GM23338 (cell line): ENCODE data around the gene MSANTD1. TPM values are rescaled to one million over a fixed set of nuclear protein-coding genes. Genes with fewer than 3 reads are reported as not detected.

Source experiments
- ATAC-seq: fragments of 200-7000 bp; cut with Tn5 transposase; 3 replicates; pipeline ENCODE4 v1.9.1; 2020
- DNase-seq: peaks from one replicate; pipeline ENCODE4 v3.0.0-alpha.2; 2015; ENCODE audit warnings: low spot score
- H2AFZ ChIP-seq: fragments of 200-600 bp; sonication (generic); 2 replicates; pipeline ENCODE4 v1.8.0; 2016; ENCODE audit warnings: antibody characterized with exemption, mild to moderate bottlenecking, moderate library complexity
- H3F3A ChIP-seq: fragments of 200-600 bp; sonication (generic); replicated peaks from 2 replicates; pipeline ENCODE4 v1.8.0; 2017; ENCODE audit warnings: antibody characterized with exemption, mixed run types, low read depth
- H3K27ac ChIP-seq: fragments of 200-600 bp; sonication (generic); 2 replicates; pipeline ENCODE4 v1.6.1; 2016; ENCODE audit warnings: low read depth
- H3K27me3 ChIP-seq: fragments of 200-600 bp; sonication (generic); 2 replicates; pipeline ENCODE4 v1.8.0; 2016; ENCODE audit warnings: mild to moderate bottlenecking, mixed run types, moderate library complexity; ENCODE audit not compliant: insufficient read depth
- H3K36me3 ChIP-seq: fragments of 200-600 bp; sonication (generic); 2 replicates; pipeline ENCODE4 v1.8.0; 2016; ENCODE audit warnings: mild to moderate bottlenecking; ENCODE audit not compliant: insufficient read depth
- H3K4me1 ChIP-seq: fragments of 200-600 bp; sonication (generic); 2 replicates; pipeline ENCODE4 v1.8.0; 2016; ENCODE audit warnings: mild to moderate bottlenecking, moderate library complexity; ENCODE audit not compliant: insufficient read depth
- H3K4me2 ChIP-seq: fragments of 200-600 bp; sonication (generic); 2 replicates; pipeline ENCODE4 v1.7.1; 2017; ENCODE audit warnings: mixed run types
- H3K4me3 ChIP-seq: fragments of 200-600 bp; sonication (generic); 2 replicates; pipeline ENCODE4 v1.6.1; 2016; ENCODE audit warnings: mixed run types
- H3K79me2 ChIP-seq: fragments of 200-600 bp; sonication (generic); replicated peaks from 2 replicates; pipeline ENCODE4 v1.8.0; 2017; ENCODE audit warnings: mild to moderate bottlenecking; ENCODE audit not compliant: insufficient read depth
- H3K9me2 ChIP-seq: fragments of 200-600 bp; sonication (generic); 2 replicates; pipeline ENCODE4 v1.8.0; 2017; ENCODE audit not compliant: insufficient read depth
- H4K20me1 ChIP-seq: fragments of 200-600 bp; sonication (generic); replicated peaks from 2 replicates; pipeline ENCODE4 v1.8.0; 2017; ENCODE audit warnings: mild to moderate bottlenecking; ENCODE audit not compliant: insufficient read depth
- H3K27ac Mint-ChIP-seq: 2 replicates; pipeline ENCODE4 v1.8.0; 2020; ENCODE audit warnings: inconsistent platforms, mild to moderate bottlenecking, moderate library complexity, mixed read lengths
- H3K27me3 Mint-ChIP-seq: 3 replicates; pipeline ENCODE4 v1.8.0; 2022; ENCODE audit warnings: low read depth, mild to moderate bottlenecking, moderate library complexity, mixed read lengths, inconsistent platforms; ENCODE audit not compliant: insufficient read depth, poor library complexity
- H3K36me3 Mint-ChIP-seq: 3 replicates; pipeline ENCODE4 v1.8.0; 2021; ENCODE audit warnings: low read depth, mild to moderate bottlenecking, inconsistent platforms, moderate library complexity, mixed read lengths
- H3K4me1 Mint-ChIP-seq: 3 replicates; pipeline ENCODE4 v1.8.0; 2020; ENCODE audit warnings: mild to moderate bottlenecking, inconsistent platforms, mixed read lengths
- H3K4me3 Mint-ChIP-seq: 3 replicates; pipeline ENCODE4 v1.8.0; 2021; ENCODE audit warnings: moderate library complexity, mild to moderate bottlenecking, inconsistent platforms, mixed read lengths
- H3K9me3 Mint-ChIP-seq: 3 replicates; pipeline ENCODE4 v1.8.0; 2020; ENCODE audit warnings: moderate library complexity, mild to moderate bottlenecking, inconsistent platforms, mixed read lengths
- CREB1 ChIP-seq: fragments of 250-450 bp; sonication (Bioruptor Pico); IDR thresholded peaks from 2 replicates; pipeline ENCODE4 v1.5.0; 2020; ENCODE audit warnings: low read depth, mild to moderate bottlenecking, moderate library complexity
- JUNB ChIP-seq: IDR thresholded peaks from one replicate; pipeline ENCODE4 v1.6.1; 2016; ENCODE audit warnings: antibody characterized with exemption; ENCODE audit not compliant: unreplicated experiment
- NANOG ChIP-seq: IDR thresholded peaks from 2 replicates; pipeline ENCODE4 v1.6.1; 2016; ENCODE audit warnings: antibody characterized with exemption, borderline replicate concordance
- POLR2AphosphoS5 ChIP-seq: IDR thresholded peaks from 2 replicates; pipeline ENCODE4 v1.6.1; 2016; ENCODE audit warnings: antibody characterized with exemption, low read depth
- STAT1 ChIP-seq: IDR thresholded peaks from one replicate; pipeline ENCODE4 v1.6.1; 2016; ENCODE audit warnings: antibody characterized with exemption; ENCODE audit not compliant: unreplicated experiment
- ZNF114 ChIP-seq: fragments of 250-450 bp; sonication (Bioruptor Pico); IDR thresholded peaks from 2 replicates; pipeline ENCODE4 v1.5.0; 2020; ENCODE audit warnings: mild to moderate bottlenecking, moderate library complexity
- polyA plus RNA-seq: library from polyadenylated mRNA; unstranded; fragments of >200 nt; fragmentation: Nextera tagmentation; extraction: Ambion mirVana; gene quantifications from 2 replicates; pipeline ENCODE4 v1.2.1, GENCODE V29; 2016
- total RNA-seq: library from RNA; depleted of rRNA; stranded (reverse); fragments of >200 nt; shearing (Covaris generic); gene quantifications from 2 replicates; pipeline ENCODE4 v1.2.3, GENCODE V29; 2014
- TF ChIP-seq, protein P1 (sequence below): fragments of 250-450 bp; sonication (Bioruptor Pico); IDR thresholded peaks from 2 replicates; pipeline ENCODE4 v1.5.0; 2020; ENCODE audit warnings: mild to moderate bottlenecking, moderate library complexity
- TF ChIP-seq, protein P2 (sequence below): IDR thresholded peaks from one replicate; pipeline ENCODE4 v1.6.1; 2018; ENCODE audit warnings: antibody characterized with exemption; ENCODE audit not compliant: unreplicated experiment
- TF ChIP-seq, protein P3 (sequence below): IDR thresholded peaks from 2 replicates; pipeline ENCODE4 v1.6.1; 2016; ENCODE audit warnings: antibody characterized with exemption

The MSANTD1 gene
- total and polyA plus RNA-seq, 2 experiments from 2014 or later = 0.29 to 1.0 TPM

DNA sequence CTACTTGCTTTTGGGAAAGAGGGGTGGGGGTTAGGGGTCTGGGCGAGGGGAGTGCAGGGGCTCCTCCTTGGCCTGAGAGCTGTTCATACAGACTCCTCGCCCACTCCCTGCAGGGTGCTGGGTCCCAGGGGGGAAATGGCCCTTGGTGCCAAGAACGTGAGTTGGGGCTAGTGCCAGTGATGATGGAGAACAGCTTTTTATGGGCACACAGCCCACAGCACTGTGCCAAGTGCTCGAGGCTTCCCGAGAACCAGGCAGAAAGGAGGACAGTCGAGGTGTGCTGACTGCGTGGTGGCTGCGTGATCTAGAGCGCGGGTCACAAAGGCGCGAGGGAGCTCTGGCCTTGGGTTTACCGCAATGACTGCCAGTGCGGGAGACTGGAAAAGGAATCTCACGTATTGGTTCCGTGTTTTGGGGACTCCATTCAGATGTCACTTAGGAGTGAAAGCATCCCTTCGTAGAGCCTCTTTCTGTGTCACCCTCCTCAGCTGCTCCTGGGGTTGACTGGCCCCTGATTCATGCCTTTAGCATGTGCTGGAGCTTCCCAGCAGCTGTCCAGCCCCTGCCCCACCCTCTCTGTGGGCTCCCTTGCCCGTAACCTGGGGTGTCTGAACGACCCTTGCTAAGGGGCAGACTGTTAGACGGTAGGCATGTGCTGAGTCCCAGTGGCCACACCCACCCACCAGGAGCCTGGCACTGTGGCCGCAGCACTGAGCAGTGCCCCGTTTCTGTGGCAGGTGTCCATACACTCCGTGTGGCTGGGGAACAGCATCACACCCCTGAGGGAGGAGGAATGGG lies 20.9 kb upstream of the MSANTD1 start:
- Mint-ChIP-seq H3K4me1 (no peaks in the 10 kb centered on the region), H3K27me3 (peaks cover 4% of the 10 kb centered on the region), H3K36me3 (peaks cover 75% of the 10 kb centered on the region), H3K4me3 (no peak overlapping the region), H3K27ac (no peak overlapping the region), H3K9me3 (peaks cover 4% of the 10 kb centered on the region; the same call in 1 of the 3 replicates)
- Histone ChIP-seq H3F3A (0 out of 2 replicates have a peak, but pooled peaks cover 4% of the 10 kb centered on the region), H3K79me2 (no peaks in the 10 kb centered on the region), H3K27ac (no peak overlapping the region), H3K4me1 (no peaks in the 10 kb centered on the region), H3K4me2 (no peak overlapping the region), H4K20me1 (peaks cover 9% of the 10 kb centered on the region), H3K27me3 (no peaks in the 10 kb centered on the region), H3K36me3 (peaks cover 24% of the 10 kb centered on the region; the same call in 1 of the 2 replicates), H2AFZ (no peak overlapping the region), H3K4me3 (no peak overlapping the region), H3K9me2 (no peaks in the 10 kb centered on the region)
- no peak for DNase-seq
- no peak for ATAC-seq
- TF ChIP-seq, protein P1, sequence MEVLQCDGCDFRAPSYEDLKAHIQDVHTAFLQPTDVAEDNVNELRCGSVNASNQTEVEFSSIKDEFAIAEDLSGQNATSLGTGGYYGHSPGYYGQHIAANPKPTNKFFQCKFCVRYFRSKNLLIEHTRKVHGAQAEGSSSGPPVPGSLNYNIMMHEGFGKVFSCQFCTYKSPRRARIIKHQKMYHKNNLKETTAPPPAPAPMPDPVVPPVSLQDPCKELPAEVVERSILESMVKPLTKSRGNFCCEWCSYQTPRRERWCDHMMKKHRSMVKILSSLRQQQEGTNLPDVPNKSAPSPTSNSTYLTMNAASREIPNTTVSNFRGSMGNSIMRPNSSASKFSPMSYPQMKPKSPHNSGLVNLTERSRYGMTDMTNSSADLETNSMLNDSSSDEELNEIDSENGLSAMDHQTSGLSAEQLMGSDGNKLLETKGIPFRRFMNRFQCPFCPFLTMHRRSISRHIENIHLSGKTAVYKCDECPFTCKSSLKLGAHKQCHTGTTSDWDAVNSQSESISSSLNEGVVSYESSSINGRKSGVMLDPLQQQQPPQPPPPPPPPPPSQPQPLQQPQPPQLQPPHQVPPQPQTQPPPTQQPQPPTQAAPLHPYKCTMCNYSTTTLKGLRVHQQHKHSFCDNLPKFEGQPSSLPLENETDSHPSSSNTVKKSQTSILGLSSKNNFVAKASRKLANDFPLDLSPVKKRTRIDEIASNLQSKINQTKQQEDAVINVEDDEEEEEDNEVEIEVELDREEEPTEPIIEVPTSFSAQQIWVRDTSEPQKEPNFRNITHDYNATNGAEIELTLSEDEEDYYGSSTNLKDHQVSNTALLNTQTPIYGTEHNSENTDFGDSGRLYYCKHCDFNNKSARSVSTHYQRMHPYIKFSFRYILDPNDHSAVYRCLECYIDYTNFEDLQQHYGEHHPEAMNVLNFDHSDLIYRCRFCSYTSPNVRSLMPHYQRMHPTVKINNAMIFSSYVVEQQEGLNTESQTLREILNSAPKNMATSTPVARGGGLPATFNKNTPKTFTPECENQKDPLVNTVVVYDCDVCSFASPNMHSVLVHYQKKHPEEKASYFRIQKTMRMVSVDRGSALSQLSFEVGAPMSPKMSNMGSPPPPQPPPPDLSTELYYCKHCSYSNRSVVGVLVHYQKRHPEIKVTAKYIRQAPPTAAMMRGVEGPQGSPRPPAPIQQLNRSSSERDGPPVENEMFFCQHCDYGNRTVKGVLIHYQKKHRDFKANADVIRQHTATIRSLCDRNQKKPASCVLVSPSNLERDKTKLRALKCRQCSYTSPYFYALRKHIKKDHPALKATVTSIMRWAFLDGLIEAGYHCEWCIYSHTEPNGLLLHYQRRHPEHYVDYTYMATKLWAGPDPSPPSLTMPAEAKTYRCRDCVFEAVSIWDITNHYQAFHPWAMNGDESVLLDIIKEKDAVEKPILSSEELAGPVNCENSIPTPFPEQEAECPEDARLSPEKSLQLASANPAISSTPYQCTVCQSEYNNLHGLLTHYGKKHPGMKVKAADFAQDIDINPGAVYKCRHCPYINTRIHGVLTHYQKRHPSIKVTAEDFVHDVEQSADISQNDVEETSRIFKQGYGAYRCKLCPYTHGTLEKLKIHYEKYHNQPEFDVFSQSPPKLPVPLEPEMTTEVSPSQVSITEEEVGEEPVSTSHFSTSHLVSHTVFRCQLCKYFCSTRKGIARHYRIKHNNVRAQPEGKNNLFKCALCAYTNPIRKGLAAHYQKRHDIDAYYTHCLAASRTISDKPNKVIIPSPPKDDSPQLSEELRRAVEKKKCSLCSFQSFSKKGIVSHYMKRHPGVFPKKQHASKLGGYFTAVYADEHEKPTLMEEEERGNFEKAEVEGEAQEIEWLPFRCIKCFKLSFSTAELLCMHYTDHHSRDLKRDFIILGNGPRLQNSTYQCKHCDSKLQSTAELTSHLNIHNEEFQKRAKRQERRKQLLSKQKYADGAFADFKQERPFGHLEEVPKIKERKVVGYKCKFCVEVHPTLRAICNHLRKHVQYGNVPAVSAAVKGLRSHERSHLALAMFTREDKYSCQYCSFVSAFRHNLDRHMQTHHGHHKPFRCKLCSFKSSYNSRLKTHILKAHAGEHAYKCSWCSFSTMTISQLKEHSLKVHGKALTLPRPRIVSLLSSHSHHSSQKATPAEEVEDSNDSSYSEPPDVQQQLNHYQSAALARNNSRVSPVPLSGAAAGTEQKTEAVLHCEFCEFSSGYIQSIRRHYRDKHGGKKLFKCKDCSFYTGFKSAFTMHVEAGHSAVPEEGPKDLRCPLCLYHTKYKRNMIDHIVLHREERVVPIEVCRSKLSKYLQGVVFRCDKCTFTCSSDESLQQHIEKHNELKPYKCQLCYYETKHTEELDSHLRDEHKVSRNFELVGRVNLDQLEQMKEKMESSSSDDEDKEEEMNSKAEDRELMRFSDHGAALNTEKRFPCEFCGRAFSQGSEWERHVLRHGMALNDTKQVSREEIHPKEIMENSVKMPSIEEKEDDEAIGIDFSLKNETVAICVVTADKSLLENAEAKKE = no peak
- TF ChIP-seq, protein P2, sequence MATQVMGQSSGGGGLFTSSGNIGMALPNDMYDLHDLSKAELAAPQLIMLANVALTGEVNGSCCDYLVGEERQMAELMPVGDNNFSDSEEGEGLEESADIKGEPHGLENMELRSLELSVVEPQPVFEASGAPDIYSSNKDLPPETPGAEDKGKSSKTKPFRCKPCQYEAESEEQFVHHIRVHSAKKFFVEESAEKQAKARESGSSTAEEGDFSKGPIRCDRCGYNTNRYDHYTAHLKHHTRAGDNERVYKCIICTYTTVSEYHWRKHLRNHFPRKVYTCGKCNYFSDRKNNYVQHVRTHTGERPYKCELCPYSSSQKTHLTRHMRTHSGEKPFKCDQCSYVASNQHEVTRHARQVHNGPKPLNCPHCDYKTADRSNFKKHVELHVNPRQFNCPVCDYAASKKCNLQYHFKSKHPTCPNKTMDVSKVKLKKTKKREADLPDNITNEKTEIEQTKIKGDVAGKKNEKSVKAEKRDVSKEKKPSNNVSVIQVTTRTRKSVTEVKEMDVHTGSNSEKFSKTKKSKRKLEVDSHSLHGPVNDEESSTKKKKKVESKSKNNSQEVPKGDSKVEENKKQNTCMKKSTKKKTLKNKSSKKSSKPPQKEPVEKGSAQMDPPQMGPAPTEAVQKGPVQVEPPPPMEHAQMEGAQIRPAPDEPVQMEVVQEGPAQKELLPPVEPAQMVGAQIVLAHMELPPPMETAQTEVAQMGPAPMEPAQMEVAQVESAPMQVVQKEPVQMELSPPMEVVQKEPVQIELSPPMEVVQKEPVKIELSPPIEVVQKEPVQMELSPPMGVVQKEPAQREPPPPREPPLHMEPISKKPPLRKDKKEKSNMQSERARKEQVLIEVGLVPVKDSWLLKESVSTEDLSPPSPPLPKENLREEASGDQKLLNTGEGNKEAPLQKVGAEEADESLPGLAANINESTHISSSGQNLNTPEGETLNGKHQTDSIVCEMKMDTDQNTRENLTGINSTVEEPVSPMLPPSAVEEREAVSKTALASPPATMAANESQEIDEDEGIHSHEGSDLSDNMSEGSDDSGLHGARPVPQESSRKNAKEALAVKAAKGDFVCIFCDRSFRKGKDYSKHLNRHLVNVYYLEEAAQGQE = no peak
- no peak for TF ChIP-seq JUNB
- TF ChIP-seq POLR2AphosphoS5 = no peak
- TF ChIP-seq, protein P3, sequence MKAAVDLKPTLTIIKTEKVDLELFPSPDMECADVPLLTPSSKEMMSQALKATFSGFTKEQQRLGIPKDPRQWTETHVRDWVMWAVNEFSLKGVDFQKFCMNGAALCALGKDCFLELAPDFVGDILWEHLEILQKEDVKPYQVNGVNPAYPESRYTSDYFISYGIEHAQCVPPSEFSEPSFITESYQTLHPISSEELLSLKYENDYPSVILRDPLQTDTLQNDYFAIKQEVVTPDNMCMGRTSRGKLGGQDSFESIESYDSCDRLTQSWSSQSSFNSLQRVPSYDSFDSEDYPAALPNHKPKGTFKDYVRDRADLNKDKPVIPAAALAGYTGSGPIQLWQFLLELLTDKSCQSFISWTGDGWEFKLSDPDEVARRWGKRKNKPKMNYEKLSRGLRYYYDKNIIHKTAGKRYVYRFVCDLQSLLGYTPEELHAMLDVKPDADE = no peak
- no peak for TF ChIP-seq CREB1
- TF ChIP-seq NANOG = no peak
- no peak for TF ChIP-seq ZNF114 (CRISPR knock-in tag)
- TF ChIP-seq STAT1 = no peak
